ENCODE results near the gene FBXL7.

Gene FBXL7

DNA sequence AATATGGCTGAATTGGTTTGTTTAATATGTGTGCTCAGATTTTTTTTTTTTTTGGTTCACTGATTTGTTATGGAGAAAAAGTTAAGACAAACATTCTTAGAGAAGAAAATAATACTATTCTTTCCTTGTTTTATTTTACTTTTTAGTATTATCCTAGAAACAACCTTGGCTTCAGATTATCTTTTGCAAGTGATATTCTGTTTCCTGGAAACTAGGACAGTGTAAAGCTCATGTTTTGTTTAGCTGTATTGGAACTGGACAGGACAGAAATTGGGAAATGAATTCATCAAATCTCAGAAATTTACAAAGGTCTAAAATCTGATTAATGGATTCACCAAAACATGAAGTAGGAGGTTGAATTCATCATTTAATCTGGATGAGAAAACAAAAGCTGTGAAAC, 130.5 kb downstream of the FBXL7 start:
- TF ChIP-seq, protein P1, sequence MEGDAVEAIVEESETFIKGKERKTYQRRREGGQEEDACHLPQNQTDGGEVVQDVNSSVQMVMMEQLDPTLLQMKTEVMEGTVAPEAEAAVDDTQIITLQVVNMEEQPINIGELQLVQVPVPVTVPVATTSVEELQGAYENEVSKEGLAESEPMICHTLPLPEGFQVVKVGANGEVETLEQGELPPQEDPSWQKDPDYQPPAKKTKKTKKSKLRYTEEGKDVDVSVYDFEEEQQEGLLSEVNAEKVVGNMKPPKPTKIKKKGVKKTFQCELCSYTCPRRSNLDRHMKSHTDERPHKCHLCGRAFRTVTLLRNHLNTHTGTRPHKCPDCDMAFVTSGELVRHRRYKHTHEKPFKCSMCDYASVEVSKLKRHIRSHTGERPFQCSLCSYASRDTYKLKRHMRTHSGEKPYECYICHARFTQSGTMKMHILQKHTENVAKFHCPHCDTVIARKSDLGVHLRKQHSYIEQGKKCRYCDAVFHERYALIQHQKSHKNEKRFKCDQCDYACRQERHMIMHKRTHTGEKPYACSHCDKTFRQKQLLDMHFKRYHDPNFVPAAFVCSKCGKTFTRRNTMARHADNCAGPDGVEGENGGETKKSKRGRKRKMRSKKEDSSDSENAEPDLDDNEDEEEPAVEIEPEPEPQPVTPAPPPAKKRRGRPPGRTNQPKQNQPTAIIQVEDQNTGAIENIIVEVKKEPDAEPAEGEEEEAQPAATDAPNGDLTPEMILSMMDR (IDR thresholded peaks at IDR 0.05; ENCODE audit: extremely low read depth, missing control alignments) = no peak
- DNase-seq (ENCODE audit: low spot score) = no peak

DNA sequence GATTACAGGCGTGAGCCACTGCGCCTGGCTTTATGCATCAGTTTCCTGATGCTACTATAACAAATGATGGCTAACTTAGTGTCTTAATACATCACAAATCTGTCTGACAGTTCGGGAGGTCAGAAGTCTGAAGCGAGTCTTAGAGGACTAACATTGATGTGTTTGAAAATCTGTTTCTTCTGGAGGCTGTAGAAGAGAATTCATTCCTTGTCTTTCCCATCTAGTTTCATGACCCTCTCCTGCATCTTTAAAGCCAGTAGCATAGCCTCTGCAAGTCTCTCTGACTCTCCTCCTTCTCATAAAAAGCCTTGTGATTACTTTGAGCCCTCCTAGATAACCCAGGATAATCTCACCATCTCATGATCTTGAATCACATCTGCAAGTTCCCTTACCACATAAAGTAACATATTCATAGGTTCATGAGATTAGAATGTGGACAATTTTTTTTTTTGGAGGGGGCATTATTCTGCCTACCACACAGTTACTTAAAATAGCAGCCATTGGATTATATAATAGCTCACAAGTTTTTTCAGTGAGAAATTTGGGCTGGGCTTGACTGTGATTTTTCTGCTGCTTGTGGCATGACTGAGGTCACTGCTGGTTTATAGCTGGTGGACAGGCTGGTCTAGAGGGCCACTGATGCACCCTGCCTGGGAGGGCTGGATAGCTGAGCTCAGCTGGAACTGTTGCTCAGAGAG, 134.8 kb downstream of the FBXL7 start:
- TF ChIP-seq, protein P1 (IDR thresholded peaks at IDR 0.05; ENCODE audit: extremely low read depth, missing control alignments) = no peak
- DNase-seq (ENCODE audit: low spot score) = no peak

DNA sequence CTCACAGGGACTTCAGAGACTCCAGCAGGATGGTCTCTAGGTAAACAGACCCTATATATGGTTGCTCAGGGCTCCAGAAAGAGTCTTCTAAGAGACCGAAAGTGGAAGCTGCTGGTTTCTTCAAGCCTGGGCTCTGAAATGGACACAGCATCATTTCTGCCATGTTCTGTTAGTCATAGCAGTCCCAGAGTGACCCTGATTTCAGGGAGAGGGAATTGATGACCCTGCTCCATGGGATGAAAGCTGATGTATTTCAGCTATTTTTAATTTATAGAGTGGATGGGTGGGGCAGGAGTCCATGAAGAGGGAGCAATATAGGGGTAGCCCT, 135.3 kb downstream of the FBXL7 start:
- no peak for DNase-seq (ENCODE audit: low spot score)
- TF ChIP-seq, protein P1 (IDR thresholded peaks at IDR 0.05; ENCODE audit: extremely low read depth, missing control alignments) = no peak

DNA sequence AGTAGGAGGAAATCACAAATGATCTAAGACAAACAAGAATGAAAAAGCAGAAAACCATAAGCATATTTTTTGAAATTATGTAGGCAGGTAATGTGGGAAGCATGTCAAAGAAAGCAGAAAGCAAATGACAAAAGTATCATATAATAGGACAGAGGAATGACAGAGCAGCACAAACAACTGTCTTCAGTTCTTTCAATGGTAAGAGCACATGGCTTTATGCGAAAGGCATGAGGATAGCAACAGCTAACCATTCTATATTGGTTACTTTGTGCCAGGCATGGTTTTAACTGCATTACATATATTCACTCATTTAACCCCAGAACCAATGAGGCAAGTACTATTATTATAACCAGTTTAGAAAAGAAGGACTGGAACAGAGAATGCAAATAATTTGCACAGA, 137.4 kb downstream of the FBXL7 start:
- TF ChIP-seq, protein P1 (IDR thresholded peaks at IDR 0.05; ENCODE audit: extremely low read depth, missing control alignments) = no peak
- DNase-seq (ENCODE audit: low spot score) = no peak

DNA sequence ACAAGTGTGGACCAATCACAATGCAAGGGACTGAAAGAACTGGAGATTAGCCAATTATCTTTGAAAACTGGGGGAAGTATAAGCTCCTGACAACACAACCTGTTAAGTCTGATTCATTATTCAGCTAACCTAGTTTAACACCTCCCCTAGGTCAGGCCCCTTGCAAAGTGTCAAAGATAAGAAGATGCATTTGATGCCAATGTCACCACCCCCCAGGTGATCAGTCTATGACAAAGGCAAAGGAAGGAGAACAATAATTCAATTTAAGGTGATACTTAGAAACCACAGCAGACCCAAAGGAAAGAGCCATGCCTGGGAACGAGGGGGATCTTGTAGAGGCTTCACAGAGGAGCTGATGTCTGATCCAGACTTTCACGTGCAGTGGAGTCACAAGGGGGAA, 137.9 kb downstream of the FBXL7 start:
- TF ChIP-seq, protein P1 (IDR thresholded peaks at IDR 0.05; ENCODE audit: extremely low read depth, missing control alignments) = no peak
- no peak for DNase-seq (ENCODE audit: low spot score)

DNA sequence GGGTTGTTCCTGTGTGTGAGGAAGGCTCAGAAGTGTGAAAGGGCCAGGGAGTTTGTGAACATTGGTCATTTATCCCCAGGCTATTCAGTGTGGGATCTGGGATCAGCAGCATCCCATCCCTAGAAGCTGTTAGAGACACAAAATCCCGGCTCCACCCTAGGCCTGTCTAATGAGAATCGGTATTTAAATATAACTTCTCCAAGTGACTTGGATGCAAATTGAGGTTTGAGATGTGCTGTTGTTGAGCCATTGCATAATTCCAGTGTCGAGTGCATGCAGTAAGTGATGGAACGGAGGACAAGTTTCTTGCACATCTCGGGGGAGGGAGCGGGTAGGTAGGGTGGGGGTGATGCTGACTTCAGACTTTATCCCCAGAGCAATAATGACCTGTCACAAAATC, 138.3 kb downstream of the FBXL7 start:
- DNase-seq (ENCODE audit: low spot score) = no peak
- TF ChIP-seq, protein P1 (IDR thresholded peaks at IDR 0.05; ENCODE audit: extremely low read depth, missing control alignments) = no peak

DNA sequence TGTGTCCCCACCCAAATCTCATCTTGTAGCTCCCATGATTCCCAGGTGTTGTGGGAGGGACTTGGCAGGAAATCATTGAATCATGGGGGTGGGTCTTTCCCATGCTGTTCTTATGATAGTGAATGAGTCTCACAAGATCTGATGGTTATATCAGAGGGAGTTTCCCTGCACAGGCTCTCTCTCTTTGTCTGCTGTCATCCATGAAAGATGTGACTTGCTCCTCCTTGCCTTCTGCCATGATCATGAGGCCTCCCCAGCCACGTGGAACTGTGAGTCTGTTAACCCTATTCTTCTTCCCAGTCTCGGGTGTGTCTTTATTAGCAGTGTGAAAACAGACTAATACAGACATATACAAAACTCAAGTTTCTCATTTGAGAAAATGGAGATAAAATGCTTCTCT, 139.3 kb downstream of the FBXL7 start:
- TF ChIP-seq, protein P1 (IDR thresholded peaks at IDR 0.05; ENCODE audit: extremely low read depth, missing control alignments) = no peak
- no peak for DNase-seq (ENCODE audit: low spot score)
